Immature natural killer cell (primary cell): ENCODE data around the gene R3HDM2. TPM values are rescaled to one million over a fixed set of nuclear protein-coding genes. Genes with fewer than 3 reads are reported as not detected.
"Not testable (repeated sequence)": the region's sequence is repeated elsewhere in the genome, so short reads cannot be mapped to it uniquely, and the experiment has no call there.

Experiments
- DNase-seq, 3 donors: peaks; one replicate each; pipeline ENCODE4 v3.0.0; 2022; ENCODE audit warnings: mixed read lengths in 1 of 3
- H3K27ac Mint-ChIP-seq, 6 donors: one replicate each; pipeline ENCODE4 v1.8.0; 2020; ENCODE audit warnings: mixed read lengths in 6 of 6, mild to moderate bottlenecking in 5 of 6, inconsistent platforms in 4 of 6, moderate library complexity in 3 of 6
- H3K27me3 Mint-ChIP-seq, 3 donors: one replicate each; pipeline ENCODE4 v1.8.0; 2020 to 2021; ENCODE audit warnings: low read depth in 3 of 3, mild to moderate bottlenecking in 3 of 3, mixed read lengths in 3 of 3, moderate library complexity in 3 of 3, inconsistent platforms in 1 of 3
- H3K36me3 Mint-ChIP-seq, 3 donors: one replicate each; pipeline ENCODE4 v1.8.0; 2020; ENCODE audit warnings: mixed read lengths in 3 of 3, inconsistent platforms in 2 of 3, mild to moderate bottlenecking in 2 of 3
- H3K4me1 Mint-ChIP-seq, 2 donors: one replicate each; pipeline ENCODE4 v1.8.0; 2020; ENCODE audit warnings: inconsistent platforms in 2 of 2, mild to moderate bottlenecking in 2 of 2, mixed read lengths in 2 of 2, moderate library complexity in 1 of 2
- H3K4me3 Mint-ChIP-seq, 5 donors: one replicate each; pipeline ENCODE4 v1.8.0; 2020; ENCODE audit warnings: mild to moderate bottlenecking in 5 of 5, mixed read lengths in 5 of 5, inconsistent platforms in 3 of 5, moderate library complexity in 3 of 5
- H3K9me3 Mint-ChIP-seq, 6 donors: one replicate each; pipeline ENCODE4 v1.8.0; 2020; ENCODE audit warnings: mild to moderate bottlenecking in 6 of 6, mixed read lengths in 6 of 6, inconsistent platforms in 4 of 6, moderate library complexity in 3 of 6
- polyA plus RNA-seq, 3 donors: library from polyadenylated mRNA; unstranded; fragments of 300-500 nt; fragmentation: Illumina TruSeq; gene quantifications; one replicate each; pipeline ENCODE4 v1.2.3, GENCODE V29; 2021

R3HDM2 gene
- polyA plus RNA-seq, 3 donors from 2014 or later: 0.12 to 19.0 (median 3.3) TPM

DNA sequence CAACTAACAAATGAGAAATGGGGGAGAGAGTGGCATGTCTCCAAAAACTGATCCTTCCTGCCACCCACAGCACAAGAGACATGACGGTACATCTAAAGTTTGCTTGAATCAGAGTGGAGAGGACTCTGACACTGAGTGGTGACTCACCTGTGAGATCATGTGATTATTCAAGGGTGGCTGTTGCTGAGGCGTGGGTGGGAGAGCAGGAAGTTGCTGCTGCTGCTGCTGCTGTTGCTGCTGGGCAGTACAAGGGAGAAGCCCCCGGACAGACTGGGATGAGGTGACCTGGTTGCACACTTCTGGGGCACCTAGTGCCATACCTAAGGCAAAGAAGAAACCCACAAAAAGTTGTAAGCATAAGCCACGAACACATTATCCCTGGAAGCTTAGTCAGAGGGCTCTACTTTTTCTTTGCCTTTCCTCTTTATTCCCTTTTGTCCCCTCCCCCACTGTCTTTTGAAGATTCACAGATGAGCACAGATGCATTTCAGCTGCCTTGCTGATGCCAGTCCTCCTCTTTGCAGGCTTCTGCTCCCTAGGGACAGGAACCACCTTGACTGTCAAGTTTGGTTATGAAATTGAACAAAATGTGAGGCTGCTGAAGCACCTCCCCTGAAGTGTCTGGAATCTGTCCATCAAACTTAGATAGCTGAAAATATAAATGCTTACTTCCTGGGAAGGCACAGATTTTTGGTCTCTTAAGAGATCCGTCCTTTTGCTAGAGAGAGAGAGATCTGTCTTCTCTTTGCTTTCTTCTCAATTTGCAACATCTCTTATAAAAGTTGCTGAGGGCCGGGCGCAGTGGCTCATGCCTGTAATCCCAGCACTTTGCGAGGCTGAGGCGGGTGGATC lies 150.4 kb downstream of the R3HDM2 start:
- DNase-seq: peak in 2 of 3 donors; percentile 3 to 6
- Mint-ChIP-seq H3K4me1 (peaks cover 7 to 12% of the 10 kb centered on the region in 2 donors), H3K27me3 (peaks cover 0 to 2% (median 2%) of the 10 kb centered on the region in 3 donors), H3K27ac (peak overlapping the region in 5 of 6 donors; percentile 32 to 81 (median 76)), H3K36me3 (peaks cover 24 to 57% (median 29%) of the 10 kb centered on the region in 3 donors), H3K9me3 (no peaks in the 10 kb centered on the region), H3K4me3 (no peak overlapping the region)

DNA sequence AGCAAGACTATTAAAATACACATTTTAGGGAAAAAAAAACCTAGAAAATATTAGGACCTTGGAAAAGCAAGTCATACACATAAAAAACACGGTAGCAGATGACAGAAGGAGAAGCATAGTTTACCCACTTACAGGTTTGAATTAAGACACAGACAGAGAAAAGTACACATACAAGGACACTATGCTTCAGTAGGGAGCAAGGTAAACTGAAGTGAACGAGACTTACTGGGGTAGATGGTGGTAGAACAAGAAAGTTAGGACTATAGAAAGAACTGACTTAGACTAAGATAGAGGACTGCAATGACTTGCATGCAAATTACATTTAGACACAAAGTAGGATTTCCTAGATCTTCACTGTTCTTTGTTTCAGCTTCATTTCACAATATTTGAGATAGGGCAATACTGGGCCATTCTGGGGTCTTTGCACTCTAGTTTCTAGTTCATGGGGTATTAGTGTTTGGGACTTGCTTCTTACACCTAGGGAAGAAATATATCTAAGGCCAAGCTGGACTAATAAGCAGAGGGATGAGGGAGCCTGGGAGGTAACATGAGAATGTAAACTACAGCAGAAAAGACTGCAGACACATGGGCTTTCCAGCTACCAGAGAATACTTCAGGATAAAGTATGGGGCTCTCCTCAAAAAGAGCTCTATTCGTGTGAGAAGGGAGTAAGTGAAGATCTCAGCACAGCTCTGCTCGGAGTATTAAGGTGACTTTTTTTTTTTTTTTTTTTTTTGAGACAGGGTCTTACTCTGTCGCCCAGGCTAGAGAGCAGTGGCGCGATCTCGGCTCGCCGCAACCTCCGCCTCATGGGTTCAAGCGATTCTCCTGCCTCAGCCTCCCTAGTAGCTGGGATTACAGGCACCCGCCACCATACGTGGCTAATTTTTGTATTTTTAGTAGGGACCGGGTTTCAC lies 152.1 kb downstream of the R3HDM2 start:
- no peaks in the 10 kb centered on the region for H3K9me3 Mint-ChIP-seq
- peaks cover 2% of the 10 kb centered on the region in 3 donors for H3K27me3 Mint-ChIP-seq
- H3K4me1 Mint-ChIP-seq: peaks cover 7 to 12% of the 10 kb centered on the region in 2 donors
- peaks cover 26 to 62% (median 34%) of the 10 kb centered on the region in 3 donors for H3K36me3 Mint-ChIP-seq
- H3K27ac Mint-ChIP-seq: peak overlapping the region in 2 of 6 donors; percentile 3 to 21
- DNase-seq: no peak
- H3K4me3 Mint-ChIP-seq: no peak overlapping the region

DNA sequence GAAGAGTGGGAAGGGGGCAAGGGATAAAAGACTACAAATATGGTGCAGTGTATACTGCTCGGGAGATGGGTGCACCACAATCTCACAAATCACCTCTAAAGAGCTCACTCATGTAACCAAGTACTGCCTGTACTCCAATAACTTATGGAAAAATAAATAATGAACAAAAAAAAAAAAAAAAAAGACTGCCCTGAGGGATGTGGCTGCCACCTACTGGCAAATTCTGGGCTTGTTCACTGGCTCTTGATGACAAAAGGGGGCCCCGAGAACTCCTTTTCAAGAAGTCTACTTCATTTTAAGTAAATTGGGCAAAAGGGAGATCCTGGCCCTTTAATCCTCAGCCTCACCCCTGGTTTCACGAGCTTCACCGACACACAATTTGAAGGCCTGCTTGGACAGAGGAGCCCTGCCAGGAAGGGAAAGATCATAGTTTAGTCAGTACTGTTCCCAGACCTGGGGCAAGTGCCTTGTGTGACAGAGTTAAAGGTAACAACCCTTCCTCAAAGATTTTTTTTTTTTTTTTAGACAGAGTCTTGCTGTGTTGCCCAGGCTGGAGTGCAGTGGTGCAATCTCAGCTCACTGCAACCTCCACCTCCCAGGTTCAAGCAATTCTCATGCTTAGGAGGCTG lies 153.8 kb downstream of the R3HDM2 start:
- DNase-seq: no peak
- no peak overlapping the region for H3K27ac Mint-ChIP-seq
- peaks cover 7 to 12% of the 10 kb centered on the region in 2 donors for H3K4me1 Mint-ChIP-seq
- H3K27me3 Mint-ChIP-seq: peaks cover 0 to 7% (median 2%) of the 10 kb centered on the region in 3 donors
- no peaks in the 10 kb centered on the region for H3K9me3 Mint-ChIP-seq
- H3K36me3 Mint-ChIP-seq: peaks cover 26 to 59% (median 41%) of the 10 kb centered on the region in 3 donors
- no peak overlapping the region for H3K4me3 Mint-ChIP-seq

DNA sequence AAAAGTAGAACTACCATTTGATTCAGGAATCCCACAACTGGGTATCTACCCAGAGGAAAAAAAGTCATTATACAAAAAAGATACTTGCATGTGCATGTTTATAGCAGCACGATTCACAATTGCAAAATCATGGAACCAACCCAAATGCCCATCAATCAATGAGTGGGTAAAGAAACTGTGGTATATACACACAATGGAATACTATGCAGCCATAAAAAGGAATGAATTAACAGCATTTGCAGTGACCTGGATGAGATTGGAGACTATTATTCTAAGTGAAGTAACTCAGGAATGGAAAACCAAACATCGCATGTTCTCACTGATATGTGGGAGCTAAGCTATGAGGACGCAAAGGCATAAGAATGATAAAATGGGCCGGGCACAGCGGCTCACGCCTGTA lies 154.6 kb downstream of the R3HDM2 start:
- H3K27ac Mint-ChIP-seq, H3K4me3 Mint-ChIP-seq, H3K9me3 Mint-ChIP-seq, DNase-seq, H3K27me3 Mint-ChIP-seq: not testable (repeated sequence)
- peaks cover 30 to 58% (median 41%) of the 10 kb centered on the region in 3 donors for H3K36me3 Mint-ChIP-seq
- H3K4me1 Mint-ChIP-seq: peaks cover 7 to 12% of the 10 kb centered on the region in 2 donors

DNA sequence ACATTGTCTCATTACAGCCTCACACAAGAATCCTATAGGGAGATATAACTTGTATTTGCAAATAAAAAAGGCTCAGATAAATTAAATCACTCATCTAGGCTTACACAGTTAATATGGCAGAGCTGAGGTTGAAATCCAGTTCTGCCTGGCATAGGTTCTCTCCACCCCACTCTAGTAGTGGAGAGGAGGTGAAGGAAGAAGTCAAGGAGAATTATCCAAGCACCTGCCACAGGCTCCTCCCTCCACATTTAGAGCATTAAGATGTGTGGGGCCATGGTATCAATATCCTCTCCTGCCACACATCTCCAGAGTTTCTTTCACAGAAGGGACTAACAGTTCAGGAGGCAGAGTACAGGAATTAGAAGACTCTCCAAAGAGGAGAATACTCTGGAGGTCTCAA lies 157.3 kb downstream of the R3HDM2 start:
- Mint-ChIP-seq H3K36me3 (peaks cover 28 to 56% (median 37%) of the 10 kb centered on the region in 3 donors), H3K4me1 (peaks cover 0 to 1% of the 10 kb centered on the region in 2 donors), H3K27me3 (peaks cover 0 to 7% (median 4%) of the 10 kb centered on the region in 3 donors), H3K9me3 (no peaks in the 10 kb centered on the region), H3K27ac (no peak overlapping the region), H3K4me3 (no peak overlapping the region)
- DNase-seq: no peak

DNA sequence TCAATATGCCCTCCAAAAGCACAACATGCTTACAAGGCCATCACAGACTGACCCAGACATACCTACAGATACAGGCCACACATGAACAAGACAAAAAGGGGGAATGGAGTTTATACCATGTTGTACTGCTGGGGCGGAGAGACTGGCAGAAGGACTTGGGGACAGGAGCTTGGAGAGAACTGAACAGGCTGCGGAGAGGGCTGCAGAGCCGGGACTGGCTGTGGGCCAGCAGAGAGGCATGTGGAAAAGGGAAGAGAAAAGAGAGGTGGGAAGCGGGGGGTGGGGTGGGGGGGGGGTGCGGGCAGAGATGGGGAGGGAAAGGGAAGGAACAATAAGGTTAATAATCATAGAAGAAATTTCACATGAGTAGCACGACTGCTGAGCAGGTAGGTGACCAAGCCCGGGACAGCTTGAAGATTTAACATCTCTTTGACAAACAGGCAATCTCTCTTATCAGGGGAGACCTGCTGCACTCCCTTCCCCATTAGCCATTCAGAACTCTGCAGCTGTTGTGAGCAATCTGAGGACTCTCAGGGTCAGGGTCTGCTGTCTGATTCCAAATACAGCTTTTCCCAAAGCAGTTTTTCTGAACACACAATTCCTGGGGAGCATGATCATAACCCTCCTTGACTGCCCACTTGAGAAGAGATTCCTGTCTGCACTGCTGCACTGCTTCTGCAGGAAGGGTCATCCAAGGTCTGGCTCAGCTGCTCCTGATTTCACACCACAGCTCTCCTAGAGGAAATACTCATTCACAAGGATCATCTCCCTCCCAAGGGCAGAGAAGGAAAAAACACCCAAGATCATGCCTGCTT lies 158.3 kb downstream of the R3HDM2 start:
- Mint-ChIP-seq H3K9me3 (no peaks in the 10 kb centered on the region), H3K36me3 (peaks cover 23 to 57% (median 33%) of the 10 kb centered on the region in 3 donors), H3K4me3 (no peak overlapping the region), H3K27me3 (peaks cover 0 to 7% (median 4%) of the 10 kb centered on the region in 3 donors), H3K4me1 (peaks cover 0 to 1% of the 10 kb centered on the region in 2 donors), H3K27ac (no peak overlapping the region)
- no peak for DNase-seq

DNA sequence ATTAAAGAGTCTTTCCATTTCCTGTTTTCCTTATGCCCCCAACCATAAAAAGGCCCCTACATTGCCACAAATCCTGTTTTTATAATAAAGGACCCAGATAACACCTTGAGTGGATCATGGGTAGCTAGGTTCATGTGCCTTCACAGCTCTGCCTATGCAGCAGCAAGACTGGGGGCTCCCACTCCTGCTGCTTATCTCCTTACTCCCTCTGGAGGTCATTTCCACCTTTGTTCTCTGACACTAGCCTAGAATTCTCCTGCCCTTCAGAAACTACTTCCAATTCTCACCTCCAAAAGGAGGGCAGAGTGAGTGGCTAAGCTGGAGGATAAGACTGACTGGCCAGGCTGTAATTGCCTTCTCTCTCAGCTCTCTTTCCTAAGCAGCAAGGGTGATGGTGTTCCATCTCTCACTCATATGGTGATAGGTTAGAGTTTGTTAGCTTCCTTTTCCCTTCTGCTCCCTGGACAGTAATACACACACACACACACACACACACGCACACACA lies 159.8 kb downstream of the R3HDM2 start:
- Mint-ChIP-seq H3K36me3 (peaks cover 23 to 60% (median 37%) of the 10 kb centered on the region in 3 donors), H3K4me1 (peaks cover 0 to 1% of the 10 kb centered on the region in 2 donors), H3K4me3 (no peak overlapping the region), H3K27ac (peak overlapping the region in 1 of 6 donors; percentile 74), H3K9me3 (no peaks in the 10 kb centered on the region), H3K27me3 (peaks cover 0 to 7% (median 4%) of the 10 kb centered on the region in 3 donors)
- no peak for DNase-seq

DNA sequence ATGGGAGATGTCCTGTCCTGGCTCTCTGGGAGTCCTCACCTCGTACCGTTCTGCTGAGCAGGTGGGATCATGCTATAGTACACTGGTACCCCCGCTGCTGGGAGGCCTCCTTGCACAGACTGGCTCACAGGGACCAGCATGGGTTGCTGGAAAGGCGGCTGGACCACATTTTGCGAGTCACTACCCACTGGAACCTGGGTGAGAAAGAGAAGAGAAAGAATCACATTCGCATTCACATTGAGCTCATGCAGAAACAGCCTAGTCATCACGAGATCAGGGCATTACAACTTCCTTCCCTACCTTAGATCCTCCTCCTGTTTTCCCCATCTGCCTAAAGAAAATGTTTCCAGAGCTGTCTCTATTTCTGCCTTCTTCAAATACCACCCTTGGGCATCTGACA lies 162.6 kb downstream of the R3HDM2 start:
- no peaks in the 10 kb centered on the region for H3K9me3 Mint-ChIP-seq
- H3K4me3 Mint-ChIP-seq: no peak overlapping the region
- H3K4me1 Mint-ChIP-seq: peaks cover 2 to 7% of the 10 kb centered on the region in 2 donors
- no peak overlapping the region for H3K27ac Mint-ChIP-seq
- peaks cover 18 to 46% (median 33%) of the 10 kb centered on the region in 3 donors for H3K36me3 Mint-ChIP-seq
- H3K27me3 Mint-ChIP-seq: peaks cover 0 to 4% (median 1%) of the 10 kb centered on the region in 3 donors
- no peak for DNase-seq

DNA sequence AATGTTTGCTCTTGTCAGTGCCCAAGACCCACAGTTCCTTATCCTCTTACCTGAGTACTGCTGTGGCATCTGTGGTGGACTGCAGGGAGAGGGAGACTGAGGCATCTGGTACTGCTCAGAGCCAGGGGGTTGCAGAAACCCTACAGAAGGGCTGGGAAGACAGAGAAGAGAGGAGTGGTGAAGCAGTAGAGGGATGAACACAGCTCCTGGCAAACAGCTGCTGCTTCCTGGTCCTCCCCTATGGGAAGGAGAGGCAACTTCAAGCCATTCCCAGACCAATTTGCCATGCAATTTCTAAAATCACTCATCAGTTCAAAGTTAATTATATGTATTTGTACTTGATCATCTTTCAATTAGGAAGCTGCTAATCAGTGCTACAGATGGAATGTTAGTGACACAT lies 164.2 kb downstream of the R3HDM2 start:
- no peak for DNase-seq
- H3K4me1 Mint-ChIP-seq: peaks cover 2 to 11% of the 10 kb centered on the region in 2 donors
- no peak overlapping the region for H3K4me3 Mint-ChIP-seq
- peak overlapping the region in 2 of 6 donors; percentile 50 to 56 for H3K27ac Mint-ChIP-seq
- H3K27me3 Mint-ChIP-seq: peaks cover 0 to 5% (median 0%) of the 10 kb centered on the region in 3 donors
- no peaks in the 10 kb centered on the region for H3K9me3 Mint-ChIP-seq
- peaks cover 18 to 47% (median 28%) of the 10 kb centered on the region in 3 donors for H3K36me3 Mint-ChIP-seq

DNA sequence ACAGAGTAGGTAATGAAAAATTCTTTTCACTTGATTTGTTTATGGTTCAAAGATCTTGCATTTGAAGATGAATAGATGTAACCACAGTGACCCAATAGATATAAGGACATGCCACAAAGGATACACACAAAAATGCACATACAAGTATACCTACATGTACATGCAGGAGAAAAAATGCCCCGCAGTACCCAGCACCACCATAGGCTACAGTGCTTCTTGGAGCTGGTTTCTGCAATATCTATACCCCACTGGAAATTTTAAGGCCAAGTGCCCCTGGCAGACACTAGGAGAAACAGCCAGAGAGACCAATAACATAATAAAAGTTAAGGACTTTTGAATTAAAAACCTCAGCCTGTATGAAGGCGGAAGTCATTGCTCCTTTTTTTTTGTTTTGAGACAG lies 167.7 kb downstream of the R3HDM2 start:
- Mint-ChIP-seq H3K36me3 (peaks cover 12 to 50% (median 20%) of the 10 kb centered on the region in 3 donors), H3K9me3 (no peaks in the 10 kb centered on the region), H3K27ac (no peak overlapping the region), H3K4me1 (peaks cover 2 to 11% of the 10 kb centered on the region in 2 donors), H3K27me3 (peaks cover 0 to 5% (median 0%) of the 10 kb centered on the region in 3 donors), H3K4me3 (no peak overlapping the region)
- DNase-seq: no peak

DNA sequence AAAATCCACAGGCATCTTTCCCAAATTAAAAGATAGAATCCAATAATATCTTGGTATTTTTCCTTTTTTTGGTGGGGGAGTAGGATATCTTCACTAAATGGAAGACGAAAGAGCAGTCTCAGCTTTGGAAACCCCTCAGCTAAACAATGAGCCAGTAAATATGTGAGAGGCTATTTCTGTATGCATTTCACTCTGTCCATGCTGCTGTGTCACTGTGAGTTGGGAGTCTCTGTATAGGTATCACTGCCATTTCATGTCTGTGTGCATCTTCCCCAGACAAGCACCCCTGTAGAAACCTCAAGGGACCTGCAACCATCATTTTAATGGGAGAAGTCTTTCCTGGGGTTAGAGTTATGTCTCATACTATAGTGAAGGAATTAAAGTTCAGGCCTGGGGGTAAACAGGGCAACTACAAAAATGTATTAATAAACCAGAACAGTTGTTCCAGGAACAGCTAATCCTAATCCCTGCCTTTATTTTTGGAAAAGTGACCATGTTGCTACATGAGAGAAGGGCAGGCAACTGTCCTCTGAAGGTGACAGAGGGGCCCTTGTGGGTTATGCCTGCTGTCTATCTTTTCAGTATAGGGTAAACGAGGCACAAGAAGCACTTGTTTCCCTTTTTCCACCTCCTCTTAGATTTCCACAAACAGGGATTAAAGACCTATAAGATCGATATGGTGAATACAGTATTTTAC lies 168.6 kb downstream of the R3HDM2 start:
- Mint-ChIP-seq H3K27ac (no peak overlapping the region), H3K9me3 (no peaks in the 10 kb centered on the region), H3K4me1 (peaks cover 2 to 11% of the 10 kb centered on the region in 2 donors), H3K27me3 (peaks cover 0 to 5% (median 0%) of the 10 kb centered on the region in 3 donors), H3K4me3 (no peak overlapping the region), H3K36me3 (peaks cover 13 to 48% (median 20%) of the 10 kb centered on the region in 3 donors)
- no peak for DNase-seq

DNA sequence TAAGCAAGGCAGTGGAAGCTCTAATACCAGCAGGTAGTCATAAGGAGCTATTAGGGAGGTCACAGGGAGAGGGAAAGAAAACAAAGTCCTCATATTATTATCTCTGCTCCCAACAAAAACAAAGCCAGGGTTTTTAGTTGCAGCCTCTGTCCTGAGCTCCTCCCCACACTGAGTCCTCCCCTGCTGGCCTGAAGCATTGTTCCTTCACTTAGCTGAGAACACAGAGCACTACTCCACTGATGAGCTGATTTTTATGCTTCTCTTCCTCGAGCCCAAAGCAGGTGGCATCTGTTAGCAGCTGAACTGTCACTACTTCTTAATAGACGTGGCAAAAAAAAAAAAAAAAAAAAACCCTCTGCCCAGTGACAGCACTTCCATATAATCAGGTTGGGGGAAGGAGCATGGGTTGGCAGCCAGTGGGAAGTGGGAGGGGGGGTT lies 169.4 kb downstream of the R3HDM2 start:
- H3K9me3 Mint-ChIP-seq: no peaks in the 10 kb centered on the region
- no peak for DNase-seq
- peak overlapping the region in 1 of 6 donors; percentile 33 for H3K27ac Mint-ChIP-seq
- H3K4me1 Mint-ChIP-seq: peaks cover 2 to 11% of the 10 kb centered on the region in 2 donors
- peaks cover 0 to 5% (median 0%) of the 10 kb centered on the region in 3 donors for H3K27me3 Mint-ChIP-seq
- peaks cover 12 to 49% (median 20%) of the 10 kb centered on the region in 3 donors for H3K36me3 Mint-ChIP-seq
- no peak overlapping the region for H3K4me3 Mint-ChIP-seq
